Transverse colon (tissue), 4 donors: ENCODE results near the gene SVOP.
A peak's percentile ranks its signal among the peaks of the same experiment; 100 is the strongest.

Experiments used
- POLR2A ChIP-seq: fragments of 450-650 bp; IDR thresholded peaks from one replicate; pipeline ENCODE4 v1.6.1; 2016; ENCODE audit warnings: antibody characterized with exemption, mild to moderate bottlenecking, moderate library complexity
- POLR2AphosphoS5 ChIP-seq, 3 donors: sonication (generic); formaldehyde crosslinking; IDR thresholded peaks; one replicate each; pipeline ENCODE4 v1.6.1; 2016; ENCODE audit warnings: antibody characterized with exemption in 3 of 3
- TF ChIP-seq, protein P1 (sequence below), 5 experiments: fragments of 200-600 bp in 3 of 5; fragments of 450-650 bp in 2 of 5; sonication (generic) in 3 of 5; IDR thresholded peaks; 1 replicate in 2 of 5; 2 replicates in 3 of 5; pipeline ENCODE4 v1.5.1; 2016 to 2017; ENCODE audit warnings: antibody characterized with exemption in 5 of 5, inconsistent platforms in 3 of 5, mild to moderate bottlenecking in 2 of 5, moderate library complexity in 1 of 5

GRCh38 chr12:108967869-108968540 lies 52.9 kb downstream of the SVOP start:
- TF ChIP-seq POLR2A (no peak), POLR2AphosphoS5 (IDR thresholded peaks at IDR 0.05) (no peak)
- TF ChIP-seq, protein P1, sequence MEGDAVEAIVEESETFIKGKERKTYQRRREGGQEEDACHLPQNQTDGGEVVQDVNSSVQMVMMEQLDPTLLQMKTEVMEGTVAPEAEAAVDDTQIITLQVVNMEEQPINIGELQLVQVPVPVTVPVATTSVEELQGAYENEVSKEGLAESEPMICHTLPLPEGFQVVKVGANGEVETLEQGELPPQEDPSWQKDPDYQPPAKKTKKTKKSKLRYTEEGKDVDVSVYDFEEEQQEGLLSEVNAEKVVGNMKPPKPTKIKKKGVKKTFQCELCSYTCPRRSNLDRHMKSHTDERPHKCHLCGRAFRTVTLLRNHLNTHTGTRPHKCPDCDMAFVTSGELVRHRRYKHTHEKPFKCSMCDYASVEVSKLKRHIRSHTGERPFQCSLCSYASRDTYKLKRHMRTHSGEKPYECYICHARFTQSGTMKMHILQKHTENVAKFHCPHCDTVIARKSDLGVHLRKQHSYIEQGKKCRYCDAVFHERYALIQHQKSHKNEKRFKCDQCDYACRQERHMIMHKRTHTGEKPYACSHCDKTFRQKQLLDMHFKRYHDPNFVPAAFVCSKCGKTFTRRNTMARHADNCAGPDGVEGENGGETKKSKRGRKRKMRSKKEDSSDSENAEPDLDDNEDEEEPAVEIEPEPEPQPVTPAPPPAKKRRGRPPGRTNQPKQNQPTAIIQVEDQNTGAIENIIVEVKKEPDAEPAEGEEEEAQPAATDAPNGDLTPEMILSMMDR (IDR thresholded peaks at IDR 0.05) = peak in 3 of 5 experiments; percentile 33 to 48 (median 37)
